NB4 (cell line): ENCODE data around the gene PRKACG.

Experiments used
- POLR2A ChIP-seq: IDR thresholded peaks from 2 replicates; pipeline ENCODE4 v1.6.1; 2011; ENCODE audit warnings: mild to moderate bottlenecking; ENCODE audit not compliant: insufficient read length; ENCODE audit errors: extremely low read depth
- TF ChIP-seq, protein P1 (sequence below): IDR thresholded peaks from one replicate; pipeline ENCODE4 v1.5.1; 2012; ENCODE audit warnings: low read depth, low read length
- TF ChIP-seq, protein P2 (sequence below): IDR thresholded peaks from 2 replicates; pipeline ENCODE4 v1.6.1; 2011; ENCODE audit warnings: low read depth, low read length

DNA sequence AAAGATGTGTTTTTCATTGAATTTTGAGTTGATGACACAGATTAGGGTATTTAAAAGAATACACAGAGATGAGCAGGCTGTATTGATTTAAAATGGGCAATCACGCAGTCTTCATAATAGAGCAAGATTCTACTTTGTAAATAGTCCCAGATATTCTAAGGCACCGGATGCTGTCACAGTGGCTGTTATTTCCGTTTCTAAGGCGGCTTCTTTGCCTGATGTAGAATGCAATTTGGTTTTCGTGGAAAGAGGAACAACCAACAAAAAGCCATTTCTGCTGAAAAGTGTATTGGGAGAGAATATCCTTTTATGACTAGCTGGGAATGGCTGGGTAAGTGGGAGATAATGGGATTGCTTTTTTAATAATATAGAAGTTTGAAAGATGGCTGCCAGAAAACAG lies 17.5 kb downstream of the PRKACG start:
- TF ChIP-seq, protein P1, sequence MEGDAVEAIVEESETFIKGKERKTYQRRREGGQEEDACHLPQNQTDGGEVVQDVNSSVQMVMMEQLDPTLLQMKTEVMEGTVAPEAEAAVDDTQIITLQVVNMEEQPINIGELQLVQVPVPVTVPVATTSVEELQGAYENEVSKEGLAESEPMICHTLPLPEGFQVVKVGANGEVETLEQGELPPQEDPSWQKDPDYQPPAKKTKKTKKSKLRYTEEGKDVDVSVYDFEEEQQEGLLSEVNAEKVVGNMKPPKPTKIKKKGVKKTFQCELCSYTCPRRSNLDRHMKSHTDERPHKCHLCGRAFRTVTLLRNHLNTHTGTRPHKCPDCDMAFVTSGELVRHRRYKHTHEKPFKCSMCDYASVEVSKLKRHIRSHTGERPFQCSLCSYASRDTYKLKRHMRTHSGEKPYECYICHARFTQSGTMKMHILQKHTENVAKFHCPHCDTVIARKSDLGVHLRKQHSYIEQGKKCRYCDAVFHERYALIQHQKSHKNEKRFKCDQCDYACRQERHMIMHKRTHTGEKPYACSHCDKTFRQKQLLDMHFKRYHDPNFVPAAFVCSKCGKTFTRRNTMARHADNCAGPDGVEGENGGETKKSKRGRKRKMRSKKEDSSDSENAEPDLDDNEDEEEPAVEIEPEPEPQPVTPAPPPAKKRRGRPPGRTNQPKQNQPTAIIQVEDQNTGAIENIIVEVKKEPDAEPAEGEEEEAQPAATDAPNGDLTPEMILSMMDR = no peak
- no peak for TF ChIP-seq POLR2A
- TF ChIP-seq, protein P2, sequence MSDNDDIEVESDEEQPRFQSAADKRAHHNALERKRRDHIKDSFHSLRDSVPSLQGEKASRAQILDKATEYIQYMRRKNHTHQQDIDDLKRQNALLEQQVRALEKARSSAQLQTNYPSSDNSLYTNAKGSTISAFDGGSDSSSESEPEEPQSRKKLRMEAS = no peak
